ENCODE results near the gene CACNB2.

DNA sequence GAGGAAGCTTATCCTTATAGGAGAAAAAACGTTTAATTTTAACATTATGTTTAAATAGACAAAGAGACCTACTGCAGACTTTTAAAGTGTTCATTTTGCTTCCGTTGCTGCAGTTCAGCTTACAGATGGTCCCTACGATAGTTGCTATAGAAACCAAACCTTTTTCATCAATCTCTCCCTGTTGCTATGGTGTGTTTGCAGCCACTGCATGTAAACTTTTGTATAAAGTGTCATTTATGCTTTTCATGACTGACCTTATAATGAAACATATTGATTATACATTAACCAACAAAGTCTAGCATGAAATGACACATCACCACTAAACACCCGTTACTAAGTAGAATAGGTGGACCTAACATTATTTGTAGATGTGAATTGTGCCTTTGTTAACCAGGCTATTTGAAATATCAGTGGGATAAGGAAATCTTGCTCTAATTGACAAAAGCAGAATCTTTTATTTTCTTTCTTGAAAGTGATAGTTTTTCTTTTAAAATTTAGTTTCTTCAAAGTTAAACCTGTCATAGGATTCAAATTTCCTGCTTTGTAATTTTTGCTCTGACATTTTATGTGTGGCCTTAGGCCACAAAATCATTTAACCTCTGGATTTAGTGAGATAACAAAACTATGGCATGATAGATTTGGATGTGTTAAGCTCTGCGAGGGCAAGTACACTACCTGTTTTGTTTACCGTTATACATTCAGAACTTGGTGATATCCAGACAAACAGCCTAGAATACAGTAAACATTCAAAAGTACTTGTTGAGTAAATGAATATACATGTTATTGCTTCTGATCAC lies 64.0 kb downstream of the CACNB2 start:
- no peak for TF ChIP-seq POLR2AphosphoS5 (IDR thresholded peaks at IDR 0.05; ENCODE audit: low read depth, low read length)
- no peak for TF ChIP-seq TAF1 (IDR thresholded peaks at IDR 0.05; ENCODE audit: borderline replicate concordance, low read depth, low read length)
